ENCODE data around the gene CACNB2. TPM values are rescaled to one million over a fixed set of nuclear protein-coding genes. Genes with fewer than 3 reads are reported as not detected.
A peak's percentile ranks its signal among the peaks of the same experiment; 100 is the strongest.

The CACNB2 gene
- total RNA-seq = not detected in 2 replicates

DNA sequence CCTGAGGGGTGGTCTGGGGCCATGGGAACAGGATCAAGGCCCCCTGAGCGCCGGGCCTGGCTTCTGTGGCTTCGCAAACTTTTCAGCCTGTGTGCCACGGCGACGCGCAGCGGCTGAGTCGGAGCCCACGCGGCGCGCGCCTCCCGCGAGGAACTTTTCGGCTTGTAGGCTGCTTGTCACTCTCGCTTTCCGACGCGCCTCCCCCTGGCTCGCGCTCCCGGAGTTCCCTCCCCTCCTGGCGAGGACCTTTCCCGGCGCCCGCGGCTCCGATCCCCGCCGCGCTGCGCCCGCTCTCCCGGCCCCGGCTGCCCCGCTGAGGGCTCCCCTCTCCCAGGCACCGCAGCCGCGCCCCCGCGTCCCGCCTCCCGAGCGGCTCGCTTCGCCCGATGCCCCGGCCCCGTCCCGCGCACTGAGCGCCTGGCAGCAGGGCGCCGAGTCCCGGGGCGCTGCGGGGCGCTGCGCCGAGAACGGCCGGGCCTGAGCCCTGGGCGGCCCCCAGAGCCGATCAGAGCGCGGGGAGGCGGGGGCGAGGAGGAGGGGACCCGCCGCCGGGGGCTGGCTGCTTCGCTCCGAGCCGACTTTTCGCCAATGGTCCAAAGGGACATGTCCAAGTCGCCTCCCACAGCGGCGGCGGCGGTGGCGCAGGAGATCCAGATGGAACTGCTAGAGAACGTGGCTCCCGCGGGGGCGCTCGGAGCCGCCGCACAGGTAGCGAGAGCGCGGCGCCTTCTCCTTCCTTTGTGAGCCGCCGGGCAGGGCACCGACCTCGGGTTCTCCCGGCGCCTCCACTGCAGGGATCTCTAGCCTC is at the start of gene CACNB2:
CACNB2 (plus strand) TSS at position 276 of the 808 bp plus-strand sequence.
- peak; percentile 3 to 46 for DNase-seq (ENCODE audit: low read depth in 2 of 2)

GRCh38 chr10:18094332-18094731 is 45.9 kb upstream of the CACNB2 start:
- no peak for DNase-seq (ENCODE audit: low read depth in 2 of 2)

DNA sequence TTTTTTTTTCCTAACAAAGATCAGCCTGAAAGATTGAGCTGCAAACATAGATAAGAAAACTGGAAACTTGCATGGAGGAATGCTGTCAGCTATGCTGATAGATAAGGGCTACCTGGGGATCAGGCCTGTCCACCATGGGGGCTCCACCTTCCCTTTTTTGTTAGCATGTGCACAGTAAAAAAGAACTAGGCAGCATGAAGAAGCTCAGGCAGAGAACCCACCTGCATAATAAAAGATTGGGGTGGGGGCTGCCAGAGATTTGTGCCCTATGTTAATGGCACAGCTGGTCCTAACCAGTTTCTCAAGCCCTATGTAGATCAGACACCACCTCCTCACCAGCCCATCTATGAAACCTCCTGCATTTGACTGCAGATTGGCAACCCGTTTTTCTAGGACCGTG is 45.4 kb upstream of the CACNB2 start:
- DNase-seq (ENCODE audit: low read depth in 2 of 2) = no peak

GRCh38 chr10:18097524-18097923 is 42.7 kb upstream of the CACNB2 start:
- DNase-seq (ENCODE audit: low read depth in 2 of 2) = no peak

- DNase-seq (ENCODE audit: low read depth in 2 of 2) = no peak
These were observed 42.0 kb upstream of the CACNB2 start for GRCh38 chr10:18098201-18098600.

GRCh38 chr10:18099415-18099814 is 40.8 kb upstream of the CACNB2 start:
- DNase-seq (ENCODE audit: low read depth in 2 of 2) = no peak

- DNase-seq (ENCODE audit: low read depth in 2 of 2) = no peak
These were observed 39.6 kb upstream of the CACNB2 start for GRCh38 chr10:18100669-18101068.

- no peak for DNase-seq (ENCODE audit: low read depth in 2 of 2)
These were observed 37.8 kb upstream of the CACNB2 start for GRCh38 chr10:18102404-18102803.

DNA sequence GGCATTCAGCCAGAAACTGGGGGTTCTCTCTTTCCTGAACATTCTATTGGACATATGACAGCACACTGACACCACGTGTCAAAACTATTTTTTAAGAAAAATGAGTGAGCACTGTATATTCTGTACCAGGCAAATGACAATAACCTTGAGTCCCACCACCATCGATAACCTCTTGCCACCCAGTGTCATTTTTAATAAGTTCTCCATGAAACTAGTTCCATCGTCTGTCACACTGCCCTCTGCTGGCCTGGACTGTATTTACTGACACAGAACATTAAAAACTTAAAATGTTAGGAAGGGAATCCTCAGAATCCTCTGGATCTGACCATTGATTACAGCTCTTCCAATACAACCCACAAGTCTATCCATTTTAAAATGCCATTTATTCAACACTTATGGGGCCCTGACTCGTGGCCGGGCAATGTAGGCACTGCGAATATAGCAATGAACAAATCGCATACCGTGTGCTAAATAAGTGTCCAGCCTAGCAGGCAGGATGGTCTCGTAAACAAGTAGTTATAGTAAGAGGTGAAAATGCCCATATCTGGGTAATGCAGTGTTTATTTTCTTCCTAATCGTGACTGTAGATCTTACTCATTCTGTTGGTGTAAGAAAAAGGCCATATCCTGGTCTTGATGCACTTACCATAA is 35.9 kb upstream of the CACNB2 start:
- peak; percentile 43 to 60 for DNase-seq (ENCODE audit: low read depth in 2 of 2)

- DNase-seq (ENCODE audit: low read depth in 2 of 2) = no peak
These were observed 30.8 kb upstream of the CACNB2 start for GRCh38 chr10:18109341-18109870.

DNA sequence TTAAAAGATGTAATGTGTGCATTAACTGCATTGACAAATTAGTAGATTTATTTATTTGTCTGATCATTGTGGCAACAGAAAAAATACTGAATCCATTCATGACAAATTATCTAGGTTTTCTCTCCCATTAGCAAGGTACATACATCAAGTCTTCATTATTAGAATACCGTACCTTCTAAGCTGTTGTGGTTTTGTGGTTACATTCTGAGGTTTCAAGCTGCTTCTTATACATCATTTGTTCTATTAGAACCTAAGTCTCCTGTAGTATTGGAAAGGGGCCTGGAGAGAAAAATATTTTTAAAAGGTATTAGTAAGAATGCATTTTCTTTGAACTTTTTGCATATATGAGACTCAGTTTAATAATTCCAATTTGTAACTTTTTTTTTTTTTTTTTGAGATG is 26.3 kb upstream of the CACNB2 start:
- no peak for DNase-seq (ENCODE audit: low read depth in 2 of 2)

DNA sequence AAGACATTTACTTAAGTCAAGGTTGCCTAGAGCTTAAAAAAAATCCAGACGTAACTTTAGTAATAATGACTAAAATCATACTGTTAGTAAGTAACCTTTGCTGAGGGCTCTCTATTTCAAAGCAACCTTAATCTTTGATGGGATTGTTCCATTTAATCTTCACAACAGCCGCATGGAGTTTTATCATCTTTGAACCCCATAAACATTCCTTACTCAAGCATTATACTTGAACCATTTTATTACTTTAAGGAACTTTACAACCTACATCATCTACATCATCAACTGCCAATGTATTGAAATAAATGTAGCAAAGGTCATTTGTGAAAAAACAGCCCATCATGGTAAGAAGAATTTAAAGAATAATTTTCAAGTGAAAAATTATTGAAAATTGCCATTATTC is 22.9 kb upstream of the CACNB2 start:
- no peak for DNase-seq (ENCODE audit: low read depth in 2 of 2)

DNA sequence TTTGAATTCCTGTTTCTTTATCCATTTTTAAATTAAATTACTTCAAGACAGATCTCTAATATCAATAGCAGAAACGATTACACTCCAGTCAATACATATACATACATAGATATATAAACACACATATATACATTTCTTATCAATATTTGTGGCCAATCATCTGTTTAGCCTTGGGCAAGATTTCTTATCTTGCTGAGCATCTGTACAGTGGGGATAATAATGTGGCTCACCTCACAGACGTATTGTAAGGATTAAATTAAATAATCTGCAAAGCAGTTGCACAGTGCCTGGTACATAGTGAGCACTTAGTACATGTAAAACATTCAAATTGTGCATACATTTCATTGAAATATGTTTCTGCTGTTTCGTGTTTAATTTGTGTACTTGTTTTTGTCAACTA is 17.5 kb upstream of the CACNB2 start:
- no peak for DNase-seq (ENCODE audit: low read depth in 2 of 2)

- no peak for DNase-seq (ENCODE audit: low read depth in 2 of 2)
These were observed 7.2 kb upstream of the CACNB2 start for GRCh38 chr10:18133046-18133445.

- DNase-seq (ENCODE audit: low read depth in 2 of 2) = no peak
These were observed 5.7 kb upstream of the CACNB2 start for GRCh38 chr10:18134509-18134908.

DNA sequence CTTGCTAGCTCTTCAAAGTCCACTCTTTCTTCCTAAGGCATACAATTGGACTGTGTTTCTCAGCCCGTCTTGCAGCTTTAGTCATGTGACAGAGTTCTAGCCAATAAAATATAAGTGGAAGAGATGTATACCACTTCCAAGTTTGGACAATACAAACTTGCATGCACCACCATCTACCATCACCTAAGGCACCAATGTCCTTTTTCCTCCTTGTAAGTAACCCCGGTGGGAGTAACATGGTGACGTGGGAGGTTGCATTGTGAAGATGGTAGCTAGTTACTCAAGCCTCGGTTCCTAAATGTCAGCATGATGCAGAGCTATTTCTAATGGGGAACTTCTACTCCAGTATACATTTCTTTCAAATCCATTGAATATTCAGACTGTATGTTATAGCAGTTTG is 5.3 kb upstream of the CACNB2 start:
- DNase-seq (ENCODE audit: low read depth in 2 of 2) = no peak

DNA sequence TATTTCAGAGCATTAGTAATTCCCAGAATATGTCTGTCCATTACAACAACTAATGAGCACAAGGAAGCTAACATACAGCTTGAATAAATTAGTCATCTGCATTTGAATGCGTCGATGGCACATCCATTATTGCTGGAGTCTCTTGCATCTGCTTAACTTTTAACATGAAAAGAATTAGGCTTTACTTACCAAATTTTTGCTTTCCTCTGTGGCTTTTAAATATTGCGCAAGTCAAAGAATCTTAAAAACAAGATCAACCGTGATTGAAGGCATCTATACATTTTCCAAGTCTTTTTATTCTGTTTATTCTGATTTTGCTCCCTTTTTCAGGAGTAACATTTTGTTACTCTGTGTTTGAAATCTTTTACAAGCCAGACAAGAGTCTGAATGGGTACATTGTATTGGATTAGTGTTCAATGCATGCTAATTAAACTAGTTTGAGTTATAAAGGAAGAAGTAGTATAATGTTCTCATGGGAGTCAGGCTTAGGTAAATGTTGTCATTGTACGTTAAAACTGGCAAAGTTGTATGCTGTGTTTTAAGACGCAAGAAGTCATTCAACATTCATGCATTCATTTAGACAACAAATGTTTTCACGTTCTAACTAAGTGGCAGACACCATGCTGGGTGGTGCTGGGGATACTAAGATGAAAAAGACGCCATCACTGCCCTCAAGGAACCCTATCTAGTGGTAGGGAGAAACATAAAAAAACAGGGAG is 4.0 kb upstream of the CACNB2 start:
- no peak for DNase-seq (ENCODE audit: low read depth in 2 of 2)

- DNase-seq (ENCODE audit: low read depth in 2 of 2) = no peak
These were observed 3.1 kb upstream of the CACNB2 start for GRCh38 chr10:18137111-18137510.

- DNase-seq (ENCODE audit: low read depth in 2 of 2) = no peak
These were observed 977 bp downstream of the CACNB2 start for GRCh38 chr10:18140957-18141845.

- DNase-seq (ENCODE audit: low read depth in 2 of 2) = no peak
These were observed 1.9 kb downstream of the CACNB2 start for GRCh38 chr10:18142151-18142550.

GRCh38 chr10:18144396-18144795 is 4.2 kb downstream of the CACNB2 start:
- no peak for DNase-seq (ENCODE audit: low read depth in 2 of 2)

Data from lung microvascular endothelial cell (primary cell).